Hepatocyte (in vitro differentiated cells): ENCODE measurements around the gene VAV2. TPM values are rescaled to one million over a fixed set of nuclear protein-coding genes. Genes with fewer than 3 reads are reported as not detected.

Experiments
- DNase-seq: peaks from one replicate; pipeline ENCODE4 v3.0.0-alpha.2; 2016; ENCODE audit warnings: low spot score
- H2AFZ ChIP-seq: fragments of 200-600 bp; sonication (generic); 2 replicates; pipeline ENCODE4 v1.6.0; 2016; ENCODE audit warnings: antibody characterized with exemption, mild to moderate bottlenecking
- H3K27ac ChIP-seq: fragments of 200-600 bp; sonication (generic); 2 replicates; pipeline ENCODE4 v1.5.1; 2016; ENCODE audit warnings: mild to moderate bottlenecking
- H3K27me3 ChIP-seq: fragments of 200-600 bp; sonication (generic); 2 replicates; pipeline ENCODE4 v1.6.1; 2016
- H3K36me3 ChIP-seq: fragments of 200-600 bp; sonication (generic); replicated peaks from 2 replicates; pipeline ENCODE4 v1.5.1; 2016; ENCODE audit warnings: low read depth; ENCODE audit not compliant: insufficient read depth
- H3K4me1 ChIP-seq: fragments of 200-600 bp; sonication (generic); 2 replicates; pipeline ENCODE4 v1.5.1; 2016; ENCODE audit warnings: mild to moderate bottlenecking, moderate library complexity; ENCODE audit not compliant: insufficient read depth
- H3K4me2 ChIP-seq: fragments of 200-600 bp; sonication (generic); 2 replicates; pipeline ENCODE4 v1.6.0; 2016
- H3K4me3 ChIP-seq: fragments of 200-600 bp; sonication (generic); 2 replicates; pipeline ENCODE4 v1.5.1; 2016; ENCODE audit warnings: mild to moderate bottlenecking
- H3K79me2 ChIP-seq: fragments of 200-600 bp; sonication (generic); 2 replicates; pipeline ENCODE4 v1.6.0; 2017; ENCODE audit warnings: mild to moderate bottlenecking
- H3K9me2 ChIP-seq: fragments of 200-600 bp; sonication (generic); replicated peaks from 2 replicates; pipeline ENCODE4 v1.6.0; 2017; ENCODE audit warnings: mild to moderate bottlenecking; ENCODE audit not compliant: insufficient read depth
- H3K9me3 ChIP-seq: fragments of 200-600 bp; sonication (generic); 2 replicates; pipeline ENCODE4 v1.5.1; 2016; ENCODE audit warnings: low read depth, mild to moderate bottlenecking
- H4K20me1 ChIP-seq: fragments of 200-600 bp; sonication (generic); 2 replicates; pipeline ENCODE4 v1.6.0; 2016; ENCODE audit warnings: mild to moderate bottlenecking; ENCODE audit not compliant: insufficient read depth, poor library complexity, severe bottlenecking
- CTCF ChIP-seq: fragments of 200-600 bp; sonication (generic); IDR thresholded peaks from 2 replicates; pipeline ENCODE4 v1.5.1; 2016; ENCODE audit warnings: antibody characterized with exemption, mild to moderate bottlenecking; ENCODE audit not compliant: poor library complexity
- EZH2 ChIP-seq: fragments of 200-600 bp; sonication (generic); IDR thresholded peaks from 2 replicates; pipeline ENCODE4 v1.6.1; 2016; ENCODE audit warnings: antibody characterized with exemption, mild to moderate bottlenecking, borderline replicate concordance
- EZH2phosphoT487 ChIP-seq: fragments of 200-600 bp; sonication (generic); IDR thresholded peaks from one replicate; pipeline ENCODE4 v1.6.1; 2018; ENCODE audit warnings: antibody characterized with exemption, mild to moderate bottlenecking, low read depth, moderate library complexity; ENCODE audit not compliant: unreplicated experiment, severe bottlenecking
- WGBS: methylation state at CpG from one replicate; pipeline ENCODE4 v1.1.6; 2016; ENCODE audit warnings: low lambda C conversion rate; ENCODE audit errors: missing lambda C conversion rate; 5-methylcytosine and 5-hydroxymethylcytosine counted together
- polyA plus RNA-seq: library from polyadenylated mRNA; unstranded; fragments of >200 nt; fragmentation: Nextera tagmentation; extraction: Ambion mirVana; gene quantifications from 2 replicates; pipeline ENCODE4 v1.2.1, GENCODE V29; 2016
- total RNA-seq: library from RNA; depleted of rRNA; stranded (reverse); fragments of >200 nt; gene quantifications from 2 replicates; pipeline ENCODE4 v1.2.3, GENCODE V29; 2014

VAV2 gene
- total and polyA plus RNA-seq, 2 experiments from 2014 or later = 24.9 to 27.7 TPM

GRCh38 chr9:133862585-133863256 is 129.4 kb downstream of the VAV2 start:
- Histone ChIP-seq H3K9me2 (no peaks in the 10 kb centered on the region), H3K79me2 (peaks cover 52% of the 10 kb centered on the region), H3K4me2 (no peak overlapping the region), H4K20me1 (peaks cover 6% of the 10 kb centered on the region), H2AFZ (no peak overlapping the region), H3K4me1 (no peaks in the 10 kb centered on the region), H3K27ac (no peak overlapping the region), H3K36me3 (no peaks in the 10 kb centered on the region), H3K27me3 (no peaks in the 10 kb centered on the region), H3K9me3 (no peaks in the 10 kb centered on the region), H3K4me3 (no peak overlapping the region)
- no peak for TF ChIP-seq EZH2phosphoT487
- TF ChIP-seq EZH2 = no peak
- TF ChIP-seq CTCF = no peak
- 95% methylated on average over 27 of the region's 28 CpGs for WGBS
- DNase-seq = no peak

GRCh38 chr9:133861692-133862091 is 130.4 kb downstream of the VAV2 start:
- 96% methylated on average over 5 of the region's 5 CpGs for WGBS
- no peaks in the 10 kb centered on the region for H3K9me2 ChIP-seq
- TF ChIP-seq CTCF (no peak), EZH2 (no peak), EZH2phosphoT487 (no peak)
- no peak overlapping the region for H3K27ac ChIP-seq
- H3K9me3 ChIP-seq = no peaks in the 10 kb centered on the region
- no peaks in the 10 kb centered on the region for H3K36me3 ChIP-seq
- H3K79me2 ChIP-seq = peaks cover 43% of the 10 kb centered on the region
- H3K4me1 ChIP-seq = no peaks in the 10 kb centered on the region
- H3K4me3 ChIP-seq = no peak overlapping the region
- H3K4me2 ChIP-seq = no peak overlapping the region
- peaks cover 6% of the 10 kb centered on the region for H4K20me1 ChIP-seq
- DNase-seq = no peak
- no peak overlapping the region for H2AFZ ChIP-seq
- H3K27me3 ChIP-seq = no peaks in the 10 kb centered on the region

GRCh38 chr9:133861086-133861485 is 131.0 kb downstream of the VAV2 start:
- Histone ChIP-seq H3K4me1 (no peaks in the 10 kb centered on the region), H3K27ac (no peak overlapping the region), H3K9me3 (no peaks in the 10 kb centered on the region), H3K9me2 (no peaks in the 10 kb centered on the region), H3K36me3 (no peaks in the 10 kb centered on the region), H3K4me3 (no peak overlapping the region), H3K4me2 (no peak overlapping the region), H4K20me1 (peaks cover 6% of the 10 kb centered on the region), H3K27me3 (no peaks in the 10 kb centered on the region), H2AFZ (no peak overlapping the region), H3K79me2 (peaks cover 37% of the 10 kb centered on the region)
- no peak for DNase-seq
- TF ChIP-seq EZH2 (no peak), CTCF (no peak), EZH2phosphoT487 (no peak)
- WGBS = 91% methylated on average over 20 of the region's 20 CpGs
